H9 (cell line): ENCODE results near the gene TOR1B. TPM values are rescaled to one million over a fixed set of nuclear protein-coding genes. Genes with fewer than 3 reads are reported as not detected.
A peak's percentile ranks its signal among the peaks of the same experiment; 100 is the strongest.

Experiments
- DNase-seq: peaks from one replicate; pipeline ENCODE4 v3.0.0-alpha.2; 2017
- H2AFZ ChIP-seq: one replicate; pipeline ENCODE4 v1.6.1; 2013; ENCODE audit warnings: mild to moderate bottlenecking, low read length, control low read depth, moderate library complexity
- H2AK5ac ChIP-seq: 2 replicates; pipeline ENCODE4 v1.6.1; 2013; ENCODE audit warnings: low read length, control low read depth, mixed read lengths; ENCODE audit not compliant: insufficient read length
- H2BK120ac ChIP-seq: one replicate; pipeline ENCODE4 v1.6.1; 2013; ENCODE audit warnings: low read depth, mild to moderate bottlenecking, low read length, control low read depth, inconsistent platforms; ENCODE audit not compliant: poor library complexity, severe bottlenecking
- H2BK12ac ChIP-seq: 2 replicates; pipeline ENCODE4 v1.6.1; 2013; ENCODE audit warnings: low read length, control low read depth, mixed read lengths, low read depth; ENCODE audit not compliant: insufficient read length
- H2BK15ac ChIP-seq: 2 replicates; pipeline ENCODE4 v1.6.1; 2013; ENCODE audit warnings: low read depth, low read length, control low read depth
- H2BK20ac ChIP-seq: one replicate; pipeline ENCODE4 v1.6.1; 2013; ENCODE audit warnings: low read depth, mild to moderate bottlenecking, low read length, control low read depth, inconsistent platforms; ENCODE audit not compliant: poor library complexity, severe bottlenecking
- H2BK5ac ChIP-seq: 2 replicates; pipeline ENCODE4 v1.6.1; 2013; ENCODE audit warnings: low read length, control low read depth, mixed read lengths; ENCODE audit not compliant: insufficient read length
- H3K14ac ChIP-seq: 2 replicates; pipeline ENCODE4 v1.6.1; 2013; ENCODE audit warnings: low read length, control low read depth; ENCODE audit not compliant: insufficient read depth
- H3K18ac ChIP-seq: 2 replicates; pipeline ENCODE4 v1.6.1; 2013; ENCODE audit warnings: low read depth, mild to moderate bottlenecking, mixed read lengths, low read length, control low read depth; ENCODE audit not compliant: insufficient read length
- H3K23ac ChIP-seq: 2 replicates; pipeline ENCODE4 v1.6.1; 2013; ENCODE audit warnings: low read length, control low read depth, mixed read lengths, low read depth; ENCODE audit not compliant: insufficient read length
- H3K23me2 ChIP-seq: 2 replicates; pipeline ENCODE4 v1.6.1; 2013; ENCODE audit warnings: low read depth, mild to moderate bottlenecking, mixed read lengths, low read length, control low read depth; ENCODE audit not compliant: insufficient read length, poor library complexity, severe bottlenecking
- H3K27ac ChIP-seq: 2 replicates; pipeline ENCODE4 v1.5.1; 2013; ENCODE audit warnings: low read length, control low read depth, mixed read lengths, low read depth; ENCODE audit not compliant: insufficient read length
- H3K27me3 ChIP-seq: 2 replicates; pipeline ENCODE4 v1.6.1; 2013; ENCODE audit warnings: low read length, control low read depth, inconsistent platforms; ENCODE audit not compliant: insufficient read depth
- H3K4ac ChIP-seq: 2 replicates; pipeline ENCODE4 v1.6.1; 2013; ENCODE audit warnings: low read depth, mild to moderate bottlenecking, control low read depth, inconsistent platforms, low read length, moderate library complexity
- H3K4me1 ChIP-seq: 2 replicates; pipeline ENCODE4 v1.6.1; 2013; ENCODE audit warnings: low read length, control low read depth, inconsistent platforms; ENCODE audit not compliant: insufficient read depth
- H3K4me2 ChIP-seq: 2 replicates; pipeline ENCODE4 v1.6.1; 2013; ENCODE audit warnings: low read length, control low read depth, mixed read lengths; ENCODE audit not compliant: insufficient read length, insufficient read depth
- H3K56ac ChIP-seq: 2 replicates; pipeline ENCODE4 v1.6.1; 2013; ENCODE audit warnings: low read depth, mild to moderate bottlenecking, mixed read lengths, low read length, control low read depth; ENCODE audit not compliant: insufficient read length
- H3K79me1 ChIP-seq: 2 replicates; pipeline ENCODE4 v1.6.1; 2013; ENCODE audit warnings: low read depth, mild to moderate bottlenecking, moderate library complexity, low read length, control low read depth, inconsistent platforms; ENCODE audit not compliant: insufficient read depth, poor library complexity, severe bottlenecking
- H3K79me2 ChIP-seq: 2 replicates; pipeline ENCODE4 v1.6.1; 2013; ENCODE audit warnings: low read length, control low read depth, inconsistent platforms; ENCODE audit not compliant: insufficient read depth
- H3K9ac ChIP-seq: 2 replicates; pipeline ENCODE4 v1.6.1; 2013; ENCODE audit warnings: low read length, control low read depth, mixed read lengths; ENCODE audit not compliant: insufficient read length; ENCODE audit errors: extremely low read depth
- H3K9me3 ChIP-seq: one replicate; pipeline ENCODE4 v1.6.1; 2013; ENCODE audit warnings: low read depth, low read length, inconsistent platforms; ENCODE audit not compliant: control insufficient read depth
- H3T11ph ChIP-seq: one replicate; pipeline ENCODE4 v1.6.1; 2013; ENCODE audit warnings: mild to moderate bottlenecking, low read length, control low read depth, inconsistent platforms
- H4K20me1 ChIP-seq: one replicate; pipeline ENCODE4 v1.6.1; 2013; ENCODE audit not compliant: control insufficient read depth, insufficient read length, insufficient read depth
- H4K5ac ChIP-seq: 2 replicates; pipeline ENCODE4 v1.6.1; 2013; ENCODE audit warnings: low read depth, mild to moderate bottlenecking, mixed read lengths, low read length, control low read depth; ENCODE audit not compliant: insufficient read length
- H4K8ac ChIP-seq: replicated peaks from 2 replicates; pipeline ENCODE4 v1.6.1; 2013; ENCODE audit warnings: low read length, control low read depth, mixed read lengths, low read depth; ENCODE audit not compliant: insufficient read length
- H4K91ac ChIP-seq: 2 replicates; pipeline ENCODE4 v1.6.1; 2013; ENCODE audit warnings: low read depth, mild to moderate bottlenecking, moderate library complexity, mixed read lengths, low read length, control low read depth; ENCODE audit not compliant: insufficient read length
- H3K27ac Mint-ChIP-seq, 3 experiments: 2 replicates in 2 of 3; 3 replicates in 1 of 3; pipeline ENCODE4 v1.8.0; 2020 to 2021; ENCODE audit warnings: mixed read lengths in 3 of 3, mild to moderate bottlenecking in 1 of 3, moderate library complexity in 1 of 3
- H3K27me3 Mint-ChIP-seq: 2 replicates; pipeline ENCODE4 v1.8.0; 2021; ENCODE audit warnings: low read depth, mild to moderate bottlenecking, moderate library complexity, mixed read lengths
- H3K36me3 Mint-ChIP-seq, 3 experiments: 2 replicates in 2 of 3; 3 replicates in 1 of 3; pipeline ENCODE4 v1.8.0; 2020 to 2021; ENCODE audit warnings: low read depth in 3 of 3, mixed read lengths in 3 of 3; ENCODE audit not compliant: insufficient read depth in 1 of 3
- H3K4me1 Mint-ChIP-seq, 2 experiments: 2 replicates each; pipeline ENCODE4 v1.8.0; 2020; ENCODE audit warnings: mixed read lengths in 2 of 2
- H3K4me3 Mint-ChIP-seq, 2 experiments: 2 replicates in 1 of 2; 3 replicates in 1 of 2; pipeline ENCODE4 v1.8.0; 2020 to 2021; ENCODE audit warnings: mild to moderate bottlenecking in 2 of 2, mixed read lengths in 2 of 2, moderate library complexity in 1 of 2
- H3K9me3 Mint-ChIP-seq, 2 experiments: 2 replicates in 1 of 2; 3 replicates in 1 of 2; pipeline ENCODE4 v1.8.0; 2020; ENCODE audit warnings: mild to moderate bottlenecking in 2 of 2, mixed read lengths in 2 of 2, moderate library complexity in 1 of 2
- CTCF ChIP-seq: fragments of 200-600 bp; sonication (generic); conservative IDR thresholded peaks from 3 replicates; pipeline ENCODE4 v1.8.0; 2021; ENCODE audit warnings: antibody characterized with exemption, mild to moderate bottlenecking
- WGBS: extraction: QIAGEN DNeasy Blood & Tissue Kit; methylation state at CpG from one replicate; pipeline ENCODE4 v1.1.7; 2013; ENCODE audit warnings: missing lambda C conversion rate, low lambda C conversion rate, mixed read lengths; ENCODE audit not compliant: insufficient read length; ENCODE audit errors: extremely low coverage; 5-methylcytosine and 5-hydroxymethylcytosine counted together
- long read RNA-seq: library from polyadenylated mRNA; unstranded; transcript quantifications from one replicate; pipeline ENCODE4 v2.0.0, GENCODE V29; 2020
- total RNA-seq: library from RNA; stranded (reverse); gene quantifications from 2 replicates; pipeline ENCODE4 v1.2.1, GENCODE V29; 2021

Gene TOR1B, protein sequence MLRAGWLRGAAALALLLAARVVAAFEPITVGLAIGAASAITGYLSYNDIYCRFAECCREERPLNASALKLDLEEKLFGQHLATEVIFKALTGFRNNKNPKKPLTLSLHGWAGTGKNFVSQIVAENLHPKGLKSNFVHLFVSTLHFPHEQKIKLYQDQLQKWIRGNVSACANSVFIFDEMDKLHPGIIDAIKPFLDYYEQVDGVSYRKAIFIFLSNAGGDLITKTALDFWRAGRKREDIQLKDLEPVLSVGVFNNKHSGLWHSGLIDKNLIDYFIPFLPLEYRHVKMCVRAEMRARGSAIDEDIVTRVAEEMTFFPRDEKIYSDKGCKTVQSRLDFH
- 18.1 and 18.7 TPM in 2 replicates for total RNA-seq
- long read RNA-seq, transcript TOR1B-201 (5 exons, 2,769 nt) = major isoform, 7 of 20 reads
- long read RNA-seq, partial matches to known transcripts = 4 of 20 reads
- long read RNA-seq, other reads (novel, unspliced or antisense) = 5 of 20 reads

DNA sequence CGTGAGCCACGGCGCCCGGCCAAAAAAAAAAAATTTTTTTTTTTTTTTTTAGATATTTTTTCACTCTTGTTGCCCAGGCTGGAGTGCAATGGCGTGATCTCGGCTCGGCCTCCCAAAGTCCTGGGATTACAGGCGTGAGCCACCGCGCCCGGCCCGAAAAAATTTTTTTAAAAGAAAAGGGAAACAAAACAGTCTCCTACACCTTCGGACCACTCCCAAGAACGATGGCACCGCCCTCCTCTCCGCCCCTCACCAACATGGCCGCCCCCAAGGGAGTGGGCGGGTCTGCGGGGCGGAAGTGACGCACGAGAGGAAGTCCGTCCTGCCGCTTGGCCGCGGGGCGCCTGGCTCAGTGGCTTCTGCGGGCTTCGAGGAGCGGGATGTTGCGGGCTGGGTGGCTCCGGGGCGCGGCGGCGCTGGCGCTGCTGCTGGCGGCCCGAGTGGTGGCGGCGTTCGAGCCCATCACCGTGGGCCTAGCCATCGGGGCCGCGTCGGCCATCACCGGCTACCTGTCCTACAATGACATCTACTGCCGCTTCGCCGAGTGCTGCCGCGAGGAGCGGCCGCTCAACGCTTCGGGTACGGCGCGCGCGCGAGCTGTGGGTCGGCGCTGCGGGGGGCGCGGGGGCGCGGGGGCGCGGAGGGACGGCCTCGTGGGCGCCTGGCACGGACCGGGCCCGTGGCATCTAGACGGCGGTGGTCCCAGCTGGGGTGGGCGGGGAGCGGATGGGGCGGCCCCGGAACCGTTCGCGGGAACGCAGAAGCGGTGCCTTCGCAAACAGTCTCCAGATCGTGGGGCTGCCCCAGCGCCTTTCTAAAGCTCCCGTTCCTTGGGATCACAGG lies at the start of gene TOR1B:
TSS of gene TOR1B (plus strand) at position 352 of the 843 bp plus-strand sequence. CDS start at position 381, 29 bp downstream.
- peaks cover 3% of the 10 kb centered on the region; the same call in 1 of the 2 replicates for H3K4me1 ChIP-seq
- H2BK5ac ChIP-seq = no peak within 1 kb of the TSS
- no peak within 1 kb of the TSS for H4K8ac ChIP-seq
- no peak within 1 kb of the TSS for H3K27ac ChIP-seq
- Mint-ChIP-seq H3K9me3 (no peaks in the 10 kb centered on the region; a peak in 1 of 5 replicates), H3K27ac (peak within 1 kb of the TSS in 2 of 3 experiments; percentile 39 to 77; a peak in 2 of 7 replicates), H3K4me3 (peak within 1 kb of the TSS; percentile 81), H3K36me3 (peaks cover 13 to 33% (median 19%) of the 10 kb centered on the region in 3 experiments; a peak in 6 of 7 replicates), H3K27me3 (no peaks in the 10 kb centered on the region), H3K4me1 (peaks cover 6 to 10% of the 10 kb centered on the region in 2 experiments)
- peak within 1 kb of the TSS; percentile 26 for H3K9ac ChIP-seq
- peak; percentile 96 for DNase-seq
- H2AFZ ChIP-seq = no peak within 1 kb of the TSS
- H4K5ac ChIP-seq = no peak within 1 kb of the TSS
- H2AK5ac ChIP-seq = no peak within 1 kb of the TSS
- H3K4ac ChIP-seq = no peak within 1 kb of the TSS
- no peaks in the 10 kb centered on the region for H4K20me1 ChIP-seq
- H2BK120ac ChIP-seq = no peak within 1 kb of the TSS
- no peak within 1 kb of the TSS for H2BK15ac ChIP-seq
- H3K23ac ChIP-seq = no peak within 1 kb of the TSS
- H4K91ac ChIP-seq = no peak within 1 kb of the TSS
- H2BK20ac ChIP-seq = no peak within 1 kb of the TSS
- peaks cover 6% of the 10 kb centered on the region for H3K23me2 ChIP-seq
- H3K18ac ChIP-seq = no peak within 1 kb of the TSS
- TF ChIP-seq CTCF = no peak
- H3T11ph ChIP-seq = no peak within 1 kb of the TSS
- no peaks in the 10 kb centered on the region for H3K79me2 ChIP-seq
- no peak within 1 kb of the TSS for H3K56ac ChIP-seq
- H3K14ac ChIP-seq = no peak within 1 kb of the TSS
- no CpG with 5 or more reads among the region's 93 CpGs for WGBS
- no peaks in the 10 kb centered on the region for H3K27me3 ChIP-seq
- no peaks in the 10 kb centered on the region for H3K79me1 ChIP-seq
- no peaks in the 10 kb centered on the region for H3K9me3 ChIP-seq
- no peak within 1 kb of the TSS for H2BK12ac ChIP-seq
- peak within 1 kb of the TSS; percentile 87 for H3K4me2 ChIP-seq
